ENCODE data around the gene PRTN3. TPM values are rescaled to one million over a fixed set of nuclear protein-coding genes. Genes with fewer than 3 reads are reported as not detected.

The PRTN3 gene
- 2.6 TPM in 1 of 2 replicates, not detected in the other for total RNA-seq

DNA sequence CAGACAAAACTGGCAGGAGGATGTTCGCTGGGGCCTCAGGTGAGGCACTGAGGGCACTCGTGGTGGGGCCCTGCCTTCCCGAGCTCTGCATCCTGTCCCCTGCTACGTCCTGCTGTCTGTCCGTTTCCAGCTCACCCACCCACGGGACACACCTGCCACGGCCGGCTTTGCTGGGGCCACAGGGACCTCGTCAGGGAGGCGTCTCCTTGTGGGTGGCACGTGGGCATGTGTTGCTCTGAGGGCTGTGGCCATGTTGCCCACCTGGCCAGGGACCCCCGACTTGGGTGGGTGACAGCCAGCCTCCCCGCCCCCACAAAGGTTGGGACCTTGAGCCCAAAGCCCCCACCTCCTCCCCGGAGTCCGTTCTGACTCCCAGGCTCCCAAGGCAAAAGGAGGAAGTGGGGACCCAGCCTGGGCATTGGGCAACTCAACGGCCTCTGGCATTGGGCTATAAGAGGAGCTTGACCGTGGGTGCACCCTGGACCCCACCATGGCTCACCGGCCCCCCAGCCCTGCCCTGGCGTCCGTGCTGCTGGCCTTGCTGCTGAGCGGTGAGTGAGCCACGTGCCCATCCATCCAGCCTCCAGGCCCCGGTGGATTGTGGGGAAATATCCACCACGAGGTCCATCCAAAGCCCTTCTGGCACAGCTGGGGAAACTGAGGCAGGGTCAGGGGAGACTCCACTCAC, at the start of gene PRTN3:
Gene PRTN3 (plus strand): TSS at position 481 of the 688 bp plus-strand sequence. CDS start 10 bp downstream, at position 491.

GRCh38 chr19:796692-797527, 43.9 kb upstream of the PRTN3 start, which contains the start of gene PTBP1:
Gene PTBP1 (plus strand): TSS chr19:797452. CDS start chr19:797498, 46 bp downstream.

GRCh38 chr19:821825-822503, 18.8 kb upstream of the PRTN3 start, which contains the start of gene PLPPR3:
Gene PLPPR3 (minus strand): TSS chr19:821955. CDS start chr19:821559, 396 bp downstream.

DNA sequence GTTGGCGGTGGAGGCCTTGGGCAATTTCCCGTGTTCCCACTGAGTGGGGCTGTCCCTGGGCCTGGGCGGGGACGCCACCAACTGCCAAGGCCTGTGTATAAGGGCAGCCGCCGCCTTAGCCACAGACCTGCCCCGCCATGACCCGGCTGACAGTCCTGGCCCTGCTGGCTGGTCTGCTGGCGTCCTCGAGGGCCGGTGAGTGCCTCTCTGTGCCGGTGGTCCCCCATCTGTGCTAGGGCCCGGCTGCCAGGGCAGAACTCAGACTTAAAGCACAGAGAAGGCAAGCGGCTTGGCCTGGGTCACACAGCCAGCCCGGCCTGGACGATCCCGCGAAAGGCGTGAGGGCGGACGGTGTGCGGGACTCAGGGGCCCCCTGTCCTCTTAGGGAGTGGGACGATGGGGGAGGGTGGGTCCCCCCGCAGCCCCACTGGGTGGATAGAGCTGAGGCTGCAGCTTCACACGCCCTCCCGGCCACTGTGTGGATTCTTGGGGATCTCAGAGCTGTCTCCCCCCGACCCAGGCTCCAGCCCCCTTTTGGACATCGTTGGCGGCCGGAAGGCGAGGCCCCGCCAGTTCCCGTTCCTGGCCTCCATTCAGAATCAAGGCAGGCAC, 13.0 kb upstream of the PRTN3 start, which contains the start of gene AZU1:
Gene AZU1 (plus strand): TSS at position 128 of the 612 bp plus-strand sequence. CDS start 10 bp downstream, at position 138.

GRCh38 chr19:852136-853013, 11.6 kb downstream of the PRTN3 start, which contains the start of gene ELANE:
Gene ELANE (plus strand): TSS chr19:852303. CDS start chr19:852329, 26 bp downstream.

DNA sequence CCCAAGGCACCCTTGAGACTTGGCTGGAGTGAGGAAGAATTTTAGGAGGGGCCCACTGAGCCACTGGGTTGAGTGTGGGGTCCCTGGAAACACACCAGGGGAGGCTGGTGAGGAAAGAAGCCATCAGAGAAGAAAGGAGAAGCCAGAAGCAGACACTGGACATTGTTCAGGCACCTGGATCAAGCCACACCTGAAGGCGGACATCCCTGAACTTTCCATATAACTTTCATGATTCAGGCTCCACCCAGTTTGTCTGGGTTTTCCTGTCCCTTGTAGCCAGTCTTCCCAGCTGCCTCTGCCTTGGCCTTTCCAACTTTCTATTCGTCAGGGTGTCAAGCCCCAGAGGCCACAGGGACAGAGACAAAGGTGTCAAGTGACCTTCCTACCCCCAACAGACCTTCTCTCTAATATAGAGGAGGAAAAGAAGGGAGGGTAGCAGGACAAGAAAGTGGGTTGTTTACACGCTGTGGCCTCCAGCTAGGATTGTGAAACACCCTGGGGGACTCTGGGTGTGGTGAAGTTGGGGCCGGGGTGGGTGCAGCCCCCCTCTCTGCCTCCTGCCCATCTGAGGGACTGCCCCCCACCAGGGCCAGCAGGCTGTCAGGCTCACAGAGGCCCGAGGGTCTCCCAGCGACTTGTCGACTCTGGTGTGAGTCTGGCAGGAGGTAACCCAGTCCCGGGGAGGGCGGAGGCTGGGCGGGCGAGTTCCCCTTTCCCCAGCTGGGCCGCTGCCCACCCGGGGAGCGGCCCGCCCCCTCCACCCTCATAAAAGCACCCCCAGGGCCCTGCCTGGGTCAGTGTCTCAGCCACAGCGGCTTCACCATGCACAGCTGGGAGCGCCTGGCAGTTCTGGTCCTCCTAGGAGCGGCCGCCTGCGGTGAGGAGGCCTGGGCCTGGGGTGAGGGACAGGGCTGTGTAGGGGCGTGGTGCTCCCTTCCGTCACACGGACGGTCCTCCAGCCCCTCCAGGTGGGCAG, 18.4 kb downstream of the PRTN3 start, which contains the start of gene CFD:
Gene CFD (plus strand): TSS at position 797 of the 976 bp plus-strand sequence. CDS start 26 bp downstream, at position 823.

DNA sequence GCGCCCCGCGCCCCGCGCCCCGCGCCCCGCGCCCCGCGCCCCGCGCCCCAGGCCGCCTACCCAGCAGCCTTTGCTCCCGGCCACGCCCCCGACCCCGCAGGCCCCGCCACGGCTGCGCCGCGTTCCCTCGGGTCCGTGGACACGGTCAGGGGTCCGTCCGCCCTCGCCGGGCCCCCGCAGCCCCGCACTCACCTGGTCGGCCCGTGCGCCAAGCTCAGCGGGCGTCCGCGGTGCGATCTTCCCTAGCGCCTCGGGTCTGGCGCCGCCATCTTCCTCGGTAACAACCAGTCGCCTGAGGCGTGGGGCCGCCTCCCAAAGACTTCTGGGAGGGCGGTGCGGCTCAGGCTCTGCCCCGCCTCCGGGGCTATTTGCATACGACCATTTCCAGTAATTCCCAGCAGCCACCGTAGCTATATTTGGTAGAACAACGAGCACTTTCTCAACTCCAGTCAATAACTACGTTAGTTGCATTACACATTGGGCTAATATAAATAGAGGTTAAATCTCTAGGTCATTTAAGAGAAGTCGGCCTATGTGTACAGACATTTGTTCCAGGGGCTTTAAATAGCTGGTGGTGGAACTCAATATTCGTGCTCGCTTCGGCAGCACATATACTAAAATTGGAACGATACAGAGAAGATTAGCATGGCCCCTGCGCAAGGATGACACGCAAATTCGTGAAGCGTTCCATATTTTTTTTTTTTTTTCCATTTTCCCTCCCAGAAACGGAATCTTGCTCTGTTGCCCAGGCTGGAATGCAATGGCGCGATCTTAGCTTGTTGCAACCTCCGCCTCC, 52.3 kb downstream of the PRTN3 start, which contains the start of the genes MED16 and RNU6-9:
Gene MED16 (minus strand): TSS at position 294 of the 796 bp plus-strand sequence. CDS start 2,056 bp downstream, outside the sequence.
Gene RNU6-9 (plus strand): TSS at position 591 of the 796 bp plus-strand sequence.

Other genes with a start within 250 kb of the PRTN3 start
- gene POLRMT, start 207.5 kb upstream of the PRTN3 start, total RNA-seq, result 35.1 and 36.3 TPM in 2 replicates
- gene FGF22, start 201.1 kb upstream of the PRTN3 start, total RNA-seq, result not detected in 2 replicates
- 57.8 and 95.7 TPM in 2 replicates for gene RNF126, start 177.8 kb upstream of the PRTN3 start, total RNA-seq
- gene FSTL3, start 164.6 kb upstream of the PRTN3 start, total RNA-seq, result 118 and 238 TPM in 2 replicates
- gene PRSS57, start 145.5 kb upstream of the PRTN3 start, total RNA-seq, result 1.9 TPM in 1 of 2 replicates, not detected in the other
- gene PALM, start 132.1 kb upstream of the PRTN3 start, total RNA-seq, result 15.9 and 83.0 TPM in 2 replicates
- gene MISP, start 89.9 kb upstream of the PRTN3 start, total RNA-seq, result 3.2 TPM in 2 replicates
- 297 and 323 TPM in 2 replicates for gene PTBP1, start 43.5 kb upstream of the PRTN3 start, total RNA-seq
- gene PLPPR3, start 19.0 kb upstream of the PRTN3 start, total RNA-seq, result 1.7 and 102 TPM in 2 replicates
- 2.5 TPM in 1 of 2 replicates, not detected in the other for gene AZU1, start 13.2 kb upstream of the PRTN3 start, total RNA-seq
- 15.0 TPM in 1 of 2 replicates, not detected in the other for gene ELANE, start 11.3 kb downstream of the PRTN3 start, total RNA-seq
- 0.91 and 262 TPM in 2 replicates for gene CFD, start 18.7 kb downstream of the PRTN3 start, total RNA-seq
- 45.9 and 54.3 TPM in 2 replicates for gene MED16, start 52.2 kb downstream of the PRTN3 start, total RNA-seq
- not detected in 2 replicates for gene RNU6-9, start 52.5 kb downstream of the PRTN3 start, total RNA-seq
- gene R3HDM4, start 72.2 kb downstream of the PRTN3 start, total RNA-seq, result 51.7 and 56.2 TPM in 2 replicates
- 0.39 TPM in 1 of 2 replicates, not detected in the other for gene KISS1R, start 76.3 kb downstream of the PRTN3 start, total RNA-seq
- 12.2 and 14.5 TPM in 2 replicates for gene ARID3A, start 85.0 kb downstream of the PRTN3 start, total RNA-seq
- gene WDR18, start 143.3 kb downstream of the PRTN3 start, total RNA-seq, result 49.1 and 54.8 TPM in 2 replicates
- gene GRIN3B, start 159.4 kb downstream of the PRTN3 start, total RNA-seq, result 1.6 and 2.0 TPM in 2 replicates
- 126 and 158 TPM in 2 replicates for gene TMEM259, start 180.1 kb downstream of the PRTN3 start, total RNA-seq
- gene RNU6-2, start 180.5 kb downstream of the PRTN3 start, total RNA-seq, result not detected in 2 replicates
- gene CNN2, start 185.6 kb downstream of the PRTN3 start, total RNA-seq, result 265 and 382 TPM in 2 replicates
- 1.9 and 3.3 TPM in 2 replicates for gene ABCA7, start 199.1 kb downstream of the PRTN3 start, total RNA-seq
- gene ARHGAP45, start 226.2 kb downstream of the PRTN3 start, total RNA-seq, result 3.4 and 4.5 TPM in 2 replicates

All from epithelial cell of alveolus of lung (primary cell).